ENCODE results near the gene KDELR1. TPM values are rescaled to one million over a fixed set of nuclear protein-coding genes. Genes with fewer than 3 reads are reported as not detected.
A peak's percentile ranks its signal among the peaks of the same experiment; 100 is the strongest.

Gene KDELR1
- total RNA-seq, 2 donors from 2014 or later, result 101 to 103 TPM

DNA sequence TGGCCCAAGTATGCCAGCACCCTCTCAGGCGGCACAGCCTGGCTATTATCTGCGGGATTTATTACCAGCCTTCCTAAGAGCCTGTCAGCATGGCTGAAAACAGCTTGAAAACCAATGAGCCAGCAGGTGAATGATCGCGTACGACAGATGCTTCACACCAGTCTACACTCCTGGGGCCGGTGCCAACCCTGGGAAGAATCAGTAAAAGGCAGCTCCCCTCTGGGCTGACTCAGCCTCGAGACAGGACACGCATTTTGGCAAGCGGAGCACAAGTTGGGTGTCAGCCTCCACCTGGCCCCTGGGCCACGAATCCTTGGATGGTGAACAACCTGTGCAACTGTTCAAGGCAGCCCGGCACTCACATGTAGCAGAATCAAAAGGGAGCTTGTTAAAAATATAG, 50.4 kb downstream of the KDELR1 start:
- Mint-ChIP-seq H3K27me3 (ENCODE audit: low read depth) (no peaks in the 10 kb centered on the region), H3K36me3 (ENCODE audit: insufficient read depth in 2 of 2) (no peaks in the 10 kb centered on the region), H3K4me1 (ENCODE audit: low read depth) (no peaks in the 10 kb centered on the region), H3K27ac (no peak overlapping the region), H3K4me3 (no peak overlapping the region), H3K9me3 (no peaks in the 10 kb centered on the region)
- ATAC-seq (replicated peaks in 1 of 2) (no peak), DNase-seq (no peak)

DNA sequence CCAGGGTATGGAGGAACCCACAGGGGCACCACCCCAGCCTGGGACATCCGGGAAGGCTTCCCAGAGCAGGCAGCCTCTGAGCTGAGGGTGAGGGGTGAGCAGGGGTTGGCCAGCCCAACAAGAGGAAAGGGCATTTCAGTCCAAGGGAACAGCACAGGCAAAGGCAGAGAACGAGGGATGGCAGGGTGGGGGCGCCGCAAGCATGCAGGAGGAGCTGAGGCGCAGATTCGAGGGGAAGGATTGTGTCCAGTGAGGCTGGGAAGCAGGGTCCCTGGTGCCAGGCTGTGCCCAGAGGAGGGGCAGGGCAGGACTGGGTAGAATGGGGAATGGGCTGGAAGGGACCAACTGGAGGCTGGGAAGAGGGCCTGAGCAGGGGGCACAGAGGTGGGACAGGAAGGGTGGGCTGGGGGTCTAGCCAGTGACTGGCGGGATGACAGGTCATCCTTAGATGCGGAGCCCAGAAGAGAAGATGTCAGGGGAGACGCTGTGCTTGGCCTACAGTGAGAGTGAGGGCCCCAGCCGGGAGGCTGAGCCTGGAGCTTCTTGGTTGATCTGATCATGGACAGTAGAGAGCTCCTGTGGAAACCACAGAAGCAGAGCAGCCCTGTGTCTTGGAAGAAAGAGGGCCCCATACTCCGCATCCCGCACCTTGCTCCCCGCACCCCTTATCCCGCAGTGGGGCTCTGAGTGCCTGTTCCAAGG, 52.4 kb downstream of the KDELR1 start:
- DNase-seq (no peak), ATAC-seq (replicated peaks in 1 of 2) (no peak)
- no peak overlapping the region for H3K27ac Mint-ChIP-seq
- H3K9me3 Mint-ChIP-seq, result no peaks in the 10 kb centered on the region
- peaks cover 12% of the 10 kb centered on the region for H3K4me1 Mint-ChIP-seq (ENCODE audit: low read depth)
- H3K36me3 Mint-ChIP-seq (ENCODE audit: insufficient read depth in 2 of 2), result no peaks in the 10 kb centered on the region
- no peaks in the 10 kb centered on the region for H3K27me3 Mint-ChIP-seq (ENCODE audit: low read depth)
- no peak overlapping the region for H3K4me3 Mint-ChIP-seq

DNA sequence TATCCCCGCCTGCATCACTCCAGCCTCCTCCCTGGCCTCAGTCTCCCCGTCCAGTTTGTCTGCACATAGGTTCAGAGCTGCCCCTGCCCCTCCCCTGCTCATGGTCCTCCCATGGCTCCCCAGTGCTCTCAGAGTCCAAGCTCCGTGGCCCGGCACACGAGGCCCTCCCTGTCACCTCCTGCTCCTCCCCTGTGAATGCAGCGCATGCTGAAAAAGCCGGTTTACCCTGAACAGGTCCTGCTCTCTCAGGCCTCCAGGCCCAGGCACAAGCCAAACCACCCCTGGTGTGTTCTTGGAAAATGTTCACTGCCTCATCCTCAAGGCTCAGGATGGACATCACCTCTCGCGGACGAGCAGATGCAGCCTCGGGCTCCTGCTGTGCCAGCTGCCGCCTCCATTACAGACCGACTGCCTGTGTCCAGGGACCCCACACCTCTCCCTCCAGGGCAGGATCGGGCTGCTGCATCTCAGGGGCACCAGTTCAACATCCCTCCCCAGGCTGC, 53.0 kb downstream of the KDELR1 start:
- H3K4me3 Mint-ChIP-seq, result no peak overlapping the region
- DNase-seq (no peak), ATAC-seq (replicated peaks in 1 of 2) (no peak)
- H3K27ac Mint-ChIP-seq, result no peak overlapping the region
- H3K36me3 Mint-ChIP-seq (ENCODE audit: insufficient read depth in 2 of 2), result peaks cover 0 to under 1% of the 10 kb centered on the region in 2 donors
- no peaks in the 10 kb centered on the region for H3K27me3 Mint-ChIP-seq (ENCODE audit: low read depth)
- H3K4me1 Mint-ChIP-seq (ENCODE audit: low read depth), result peaks cover 16% of the 10 kb centered on the region
- H3K9me3 Mint-ChIP-seq, result no peaks in the 10 kb centered on the region

DNA sequence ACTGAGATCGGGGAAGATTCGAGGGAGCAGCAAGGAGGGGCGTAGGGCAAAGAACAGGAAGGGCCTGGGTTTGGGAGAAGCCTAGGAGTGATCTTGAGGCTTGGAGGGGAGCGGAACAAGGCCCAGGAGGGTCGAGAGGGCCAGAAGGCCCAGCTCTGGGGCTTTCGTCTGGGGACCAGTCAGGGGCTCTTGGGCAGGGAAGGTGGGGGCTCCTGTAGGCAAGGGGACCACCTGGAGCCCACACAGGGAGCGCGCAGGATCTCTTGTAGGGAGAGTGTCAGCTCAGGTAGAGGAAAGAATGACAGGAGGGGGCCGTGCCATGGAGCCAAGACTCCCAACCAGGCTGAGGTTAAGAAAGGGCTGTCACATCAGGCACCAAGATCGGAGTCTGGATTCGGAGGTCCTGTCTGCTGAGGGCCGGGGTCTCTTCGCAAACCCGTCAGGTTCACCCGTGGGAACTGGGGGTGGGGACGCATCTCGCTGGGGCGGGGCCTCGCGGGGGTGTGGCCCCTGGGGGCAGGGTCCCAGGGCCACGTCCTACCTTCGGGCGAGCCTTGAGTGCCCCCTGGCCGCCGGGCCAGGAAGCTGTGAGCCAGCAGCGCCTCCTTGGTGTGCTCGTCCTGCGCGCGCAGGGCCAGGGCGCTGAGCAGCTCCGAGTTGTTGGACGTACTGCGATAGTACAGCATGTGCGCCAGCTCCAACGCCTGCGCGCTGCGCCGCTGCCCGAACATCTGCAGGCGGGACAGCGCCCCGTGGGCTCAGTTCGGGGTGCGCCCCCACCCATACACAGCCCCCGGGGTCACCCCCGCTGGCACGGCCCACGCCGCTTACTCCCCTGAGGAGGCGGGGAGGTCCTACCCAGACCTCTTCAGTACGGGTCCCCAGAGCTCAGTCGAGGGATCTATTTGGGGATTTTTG, 57.6 kb downstream of the KDELR1 start:
- no peaks in the 10 kb centered on the region for H3K27me3 Mint-ChIP-seq (ENCODE audit: low read depth)
- H3K27ac Mint-ChIP-seq, result peak overlapping the region; percentile 99
- peaks cover 5 to 20% of the 10 kb centered on the region in 2 donors for H3K36me3 Mint-ChIP-seq (ENCODE audit: insufficient read depth in 2 of 2)
- H3K4me3 Mint-ChIP-seq, result peak overlapping the region; percentile 91 to 98
- H3K9me3 Mint-ChIP-seq, result no peaks in the 10 kb centered on the region
- peaks cover 60% of the 10 kb centered on the region for H3K4me1 Mint-ChIP-seq (ENCODE audit: low read depth)
- ATAC-seq (replicated peaks in 1 of 2), result peak; percentile 77 to 79
- DNase-seq, result peak; percentile 96

DNA sequence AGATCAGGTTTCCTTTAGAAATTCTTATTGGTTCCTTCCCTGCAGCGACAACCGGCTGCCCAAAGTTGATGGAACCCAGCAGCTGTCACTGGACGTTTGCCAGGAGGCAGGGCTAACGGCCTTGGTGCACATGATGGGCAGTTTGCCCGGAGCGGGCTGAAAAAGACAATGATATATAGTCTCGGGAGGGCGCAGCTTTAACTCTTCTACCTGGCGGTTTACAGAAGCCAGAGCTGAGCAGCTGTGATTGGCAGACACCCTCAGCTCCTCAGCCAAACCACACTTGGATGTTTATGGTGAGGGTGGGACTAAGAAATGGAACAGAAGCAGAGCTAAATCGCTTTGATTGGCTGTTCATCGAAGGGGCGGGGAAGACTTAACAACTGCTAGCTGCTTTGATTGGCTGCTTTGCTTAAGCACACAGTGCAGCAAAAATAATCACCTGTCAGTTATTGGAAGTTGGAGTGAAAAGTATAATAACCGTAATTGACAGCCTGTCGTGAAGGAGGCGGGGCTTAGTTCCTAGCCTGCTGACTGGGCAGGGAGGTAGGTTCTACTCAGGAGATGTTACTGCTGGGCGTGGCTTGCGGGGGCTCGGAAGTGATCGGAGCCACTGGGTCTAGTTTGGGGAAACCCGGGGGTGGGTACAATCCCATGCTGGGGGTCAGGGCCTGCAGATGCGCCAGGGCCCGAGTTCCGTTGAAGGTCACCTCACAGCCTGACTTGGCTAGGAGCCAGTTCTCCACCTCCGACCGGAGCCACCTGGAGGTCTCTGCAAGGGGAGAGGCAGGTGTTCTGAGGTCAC, 58.5 kb downstream of the KDELR1 start:
- no peaks in the 10 kb centered on the region for H3K9me3 Mint-ChIP-seq
- peaks cover 9 to 26% of the 10 kb centered on the region in 2 donors for H3K36me3 Mint-ChIP-seq (ENCODE audit: insufficient read depth in 2 of 2)

More for the DNA sequence above, 58.5 kb downstream of the KDELR1 start:
- Mint-ChIP-seq H3K4me1 (ENCODE audit: low read depth) (peaks cover 65% of the 10 kb centered on the region), H3K27ac (peak overlapping the region; percentile 95), H3K27me3 (ENCODE audit: low read depth) (no peaks in the 10 kb centered on the region), H3K4me3 (peak overlapping the region; percentile 91 to 98)
- DNase-seq (peak; percentile 92 to 98), ATAC-seq (replicated peaks in 1 of 2) (peak; percentile 73 to 74)

Other genes starting within 250 kb of the KDELR1 start
- gene LIG1, start 221.2 kb downstream of the KDELR1 start, total RNA-seq, result 100 to 1,000 TPM; 156 to 212 TPM
- gene ZSWIM9, start 220.9 kb downstream of the KDELR1 start, total RNA-seq, result 10 to 100 TPM; 10.6 to 13.1 TPM
- gene CARD8, start 135.6 kb downstream of the KDELR1 start, total RNA-seq, result 100 to 1,000 TPM; 166 to 201 TPM
- gene ZNF114, start 121.5 kb downstream of the KDELR1 start, total RNA-seq, result under 1 TPM in 1 of 2 donors, not detected in 1; 0.14 TPM
- gene EMP3, start 66.0 kb downstream of the KDELR1 start, total RNA-seq, result 100 to 1,000 TPM; 150 to 174 TPM
- gene TMEM143, start 27.6 kb downstream of the KDELR1 start, total RNA-seq, result 10 to 100 TPM; 20.9 to 26.2 TPM
- under 1 TPM; 0.25 to 0.34 TPM for gene SYNGR4, start 27.2 kb downstream of the KDELR1 start, total RNA-seq
- under 1 TPM; 0.39 to 0.46 TPM for gene GRIN2D, start 2.1 kb upstream of the KDELR1 start, total RNA-seq
- 10 to 100 TPM; 27.0 to 38.2 TPM for gene GRWD1, start 54.4 kb upstream of the KDELR1 start, total RNA-seq
- 1 to 10 TPM; 3.2 to 5.0 TPM for gene KCNJ14, start 64.0 kb upstream of the KDELR1 start, total RNA-seq
- 10 to 100 TPM; 59.4 to 68.3 TPM for gene CYTH2, start 77.8 kb upstream of the KDELR1 start, total RNA-seq
- 1 to 10 TPM; 6.0 to 6.6 TPM for gene LMTK3, start 120.3 kb upstream of the KDELR1 start, total RNA-seq
- not detected for gene SULT2B1, start 160.6 kb upstream of the KDELR1 start, total RNA-seq
- gene SPACA4, start 215.2 kb upstream of the KDELR1 start, total RNA-seq, result not detected
- 1 to 10 TPM; 7.5 to 8.5 TPM for gene FAM83E, start 223.5 kb upstream of the KDELR1 start, total RNA-seq
- gene RPL18, start 227.6 kb upstream of the KDELR1 start, total RNA-seq, result 1,000 to 10,000 TPM; 1,953 to 2,080 TPM
- 10 to 100 TPM; 26.9 to 27.2 TPM for gene SPHK2, start 228.0 kb upstream of the KDELR1 start, total RNA-seq
- gene DBP, start 245.8 kb upstream of the KDELR1 start, total RNA-seq, result 10 to 100 TPM in 1 of 2 donors, 1 to 10 TPM in 1; 8.2 to 13.4 TPM